Subcutaneous adipose tissue (tissue), 4 donors: ENCODE measurements around the gene MCRIP1. TPM values are rescaled to one million over a fixed set of nuclear protein-coding genes. Genes with fewer than 3 reads are reported as not detected.

Experiments used
- total RNA-seq, 4 donors: library from RNA; depleted of rRNA; stranded (reverse); fragments of >200 nt; gene quantifications; one replicate each; pipeline ENCODE4 v1.1.0, GENCODE V29; 2016
- TF ChIP-seq, protein P1 (sequence below): fragments of 450-650 bp; IDR thresholded peaks from one replicate; pipeline ENCODE4 v1.5.1; 2016; ENCODE audit warnings: low read depth, mild to moderate bottlenecking, control low read depth, antibody characterized with exemption, moderate library complexity

Gene MCRIP1
- total RNA-seq, 4 donors from 2014 or later, result 26.6 to 78.7 (median 54.8) TPM

DNA sequence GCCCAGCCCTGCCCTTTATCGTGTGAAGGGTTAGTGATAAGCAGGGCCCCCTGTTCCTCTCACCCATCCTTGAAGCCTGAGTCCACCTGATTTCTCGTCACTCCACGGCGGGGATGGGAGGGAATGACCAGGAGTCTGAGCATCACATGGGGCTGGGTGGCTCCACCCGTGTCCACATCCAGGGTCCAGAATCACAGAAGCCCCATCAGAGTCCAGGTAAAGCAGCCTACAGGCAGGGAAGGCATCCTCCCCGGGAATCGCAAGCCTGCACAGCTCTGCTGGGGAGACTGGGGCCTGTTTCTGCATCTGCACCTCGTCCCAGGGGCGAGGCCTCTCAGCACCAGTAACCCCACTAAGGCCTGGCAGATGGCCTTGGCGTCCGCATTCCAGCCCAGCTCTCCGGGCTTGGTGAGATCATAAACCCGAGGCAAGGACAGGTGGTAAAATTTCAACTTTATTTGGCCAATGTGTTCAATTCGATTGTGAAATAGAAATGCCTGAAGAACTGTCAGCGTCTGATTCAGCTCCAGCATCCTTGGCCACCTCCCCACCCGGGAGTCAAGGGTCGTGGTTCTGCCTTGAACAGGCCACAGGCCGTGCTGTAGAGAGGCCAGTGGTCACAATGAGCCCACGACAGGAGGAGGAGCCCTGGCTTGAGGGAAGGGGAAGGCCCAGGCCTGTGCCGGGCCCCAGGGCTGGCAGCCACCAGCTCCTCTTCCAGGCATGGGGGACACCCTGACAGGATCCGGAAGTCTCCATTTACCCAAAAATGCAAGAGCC is 9.8 kb upstream of the MCRIP1 start:
- TF ChIP-seq, protein P1, sequence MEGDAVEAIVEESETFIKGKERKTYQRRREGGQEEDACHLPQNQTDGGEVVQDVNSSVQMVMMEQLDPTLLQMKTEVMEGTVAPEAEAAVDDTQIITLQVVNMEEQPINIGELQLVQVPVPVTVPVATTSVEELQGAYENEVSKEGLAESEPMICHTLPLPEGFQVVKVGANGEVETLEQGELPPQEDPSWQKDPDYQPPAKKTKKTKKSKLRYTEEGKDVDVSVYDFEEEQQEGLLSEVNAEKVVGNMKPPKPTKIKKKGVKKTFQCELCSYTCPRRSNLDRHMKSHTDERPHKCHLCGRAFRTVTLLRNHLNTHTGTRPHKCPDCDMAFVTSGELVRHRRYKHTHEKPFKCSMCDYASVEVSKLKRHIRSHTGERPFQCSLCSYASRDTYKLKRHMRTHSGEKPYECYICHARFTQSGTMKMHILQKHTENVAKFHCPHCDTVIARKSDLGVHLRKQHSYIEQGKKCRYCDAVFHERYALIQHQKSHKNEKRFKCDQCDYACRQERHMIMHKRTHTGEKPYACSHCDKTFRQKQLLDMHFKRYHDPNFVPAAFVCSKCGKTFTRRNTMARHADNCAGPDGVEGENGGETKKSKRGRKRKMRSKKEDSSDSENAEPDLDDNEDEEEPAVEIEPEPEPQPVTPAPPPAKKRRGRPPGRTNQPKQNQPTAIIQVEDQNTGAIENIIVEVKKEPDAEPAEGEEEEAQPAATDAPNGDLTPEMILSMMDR, result no peak

DNA sequence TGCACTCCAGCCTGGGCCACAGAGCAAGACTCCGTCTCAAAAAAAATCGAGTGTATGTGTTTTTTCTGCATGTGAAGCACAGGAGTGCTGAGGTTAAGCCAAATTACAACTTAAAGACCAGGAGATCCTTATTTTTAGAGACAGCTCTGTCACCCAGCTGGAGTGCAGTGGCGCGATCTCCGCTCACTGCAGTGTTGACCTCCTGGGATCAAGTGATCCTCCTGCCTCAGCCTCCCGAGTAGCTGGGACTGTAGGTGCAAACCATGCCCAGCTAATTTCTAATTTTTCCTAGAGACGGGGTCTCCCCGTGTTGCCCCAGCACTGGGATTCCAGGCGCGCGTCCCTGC is 9.3 kb upstream of the MCRIP1 start:
- TF ChIP-seq, protein P1, result no peak

DNA sequence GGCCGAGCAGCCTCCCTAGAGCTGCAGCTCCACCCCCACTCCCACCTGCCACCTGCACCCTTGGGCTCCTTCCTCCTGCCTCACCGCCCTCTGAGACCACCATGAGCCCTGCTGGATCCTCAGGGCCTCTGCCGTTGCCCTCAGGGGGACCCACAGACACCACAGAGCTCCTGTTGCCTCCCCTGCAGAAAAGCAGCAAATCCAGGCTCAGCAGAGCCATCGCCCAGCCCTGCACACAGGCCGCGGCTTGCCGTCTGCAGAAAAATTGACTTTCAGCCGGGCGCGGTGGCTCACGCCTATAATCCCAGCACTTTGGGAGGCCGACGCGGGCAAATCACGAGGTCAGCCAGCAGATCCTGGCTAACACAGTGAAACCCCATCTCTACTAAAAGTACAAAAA is 8.8 kb upstream of the MCRIP1 start:
- TF ChIP-seq, protein P1, result no peak

DNA sequence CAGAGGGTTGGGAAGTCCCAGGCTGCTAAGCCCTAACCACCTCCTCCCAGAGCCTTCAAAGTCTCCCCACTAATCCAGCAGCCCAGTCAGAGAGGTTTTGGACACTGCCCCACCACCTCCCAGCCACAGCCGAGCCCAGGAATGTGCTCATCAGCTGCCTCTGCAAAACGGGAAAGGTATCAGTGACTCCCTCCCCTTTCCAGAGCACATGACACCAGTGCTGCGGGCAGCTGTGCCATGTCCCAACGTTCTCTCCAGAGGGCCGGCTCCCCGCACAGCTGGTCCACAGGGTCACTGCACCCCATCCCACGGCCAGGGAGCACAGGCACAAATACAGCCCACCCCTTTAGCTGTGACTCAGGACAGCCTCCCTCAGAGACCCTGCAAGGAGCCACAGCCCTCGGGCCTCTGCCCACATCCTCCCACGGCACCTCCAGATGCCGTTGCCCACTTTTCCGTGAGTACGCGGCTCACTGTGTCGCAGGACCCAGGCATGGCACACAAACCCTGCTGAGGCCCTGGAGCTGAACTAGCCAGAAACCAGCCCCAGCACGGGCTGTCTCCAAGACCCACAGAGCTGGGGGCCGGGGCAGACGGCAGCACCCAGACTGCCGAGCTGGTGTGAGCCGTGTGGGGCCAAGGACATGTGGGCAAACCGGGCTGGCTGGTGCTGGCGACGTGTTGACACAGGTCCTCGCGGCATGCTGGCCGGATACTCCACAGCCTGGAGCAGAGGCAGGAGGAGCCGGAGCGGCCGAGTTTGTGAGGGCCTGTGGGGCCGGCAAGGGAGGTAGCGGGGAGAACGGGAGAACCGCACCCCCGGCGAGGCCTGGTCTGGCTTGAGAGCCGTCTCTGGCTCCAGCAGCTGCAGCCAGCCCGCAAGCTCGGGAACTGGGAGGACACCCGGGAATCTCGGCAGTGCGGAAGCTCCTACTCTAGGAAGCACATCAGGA is 8.0 kb upstream of the MCRIP1 start:
- TF ChIP-seq, protein P1, result no peak

DNA sequence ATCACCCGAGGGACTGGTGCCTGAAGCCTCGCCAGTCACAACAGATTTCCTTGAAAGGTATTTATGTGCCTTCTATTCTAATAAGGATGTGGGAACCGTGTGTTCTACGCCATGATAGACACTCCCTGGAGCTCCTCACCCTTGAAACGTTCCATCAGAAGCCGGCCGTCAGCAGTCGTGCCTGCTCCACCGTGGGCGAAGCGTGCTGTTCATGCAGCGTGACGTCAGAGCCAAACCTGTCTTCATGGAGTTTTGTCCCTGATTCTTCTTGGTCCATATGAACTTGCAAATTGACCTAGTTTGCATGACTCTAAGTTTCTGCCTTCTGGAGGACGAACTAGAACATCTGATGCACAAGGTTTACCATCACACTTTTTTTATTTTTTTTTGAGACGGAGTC is 6.2 kb upstream of the MCRIP1 start:
- TF ChIP-seq, protein P1, result no peak

DNA sequence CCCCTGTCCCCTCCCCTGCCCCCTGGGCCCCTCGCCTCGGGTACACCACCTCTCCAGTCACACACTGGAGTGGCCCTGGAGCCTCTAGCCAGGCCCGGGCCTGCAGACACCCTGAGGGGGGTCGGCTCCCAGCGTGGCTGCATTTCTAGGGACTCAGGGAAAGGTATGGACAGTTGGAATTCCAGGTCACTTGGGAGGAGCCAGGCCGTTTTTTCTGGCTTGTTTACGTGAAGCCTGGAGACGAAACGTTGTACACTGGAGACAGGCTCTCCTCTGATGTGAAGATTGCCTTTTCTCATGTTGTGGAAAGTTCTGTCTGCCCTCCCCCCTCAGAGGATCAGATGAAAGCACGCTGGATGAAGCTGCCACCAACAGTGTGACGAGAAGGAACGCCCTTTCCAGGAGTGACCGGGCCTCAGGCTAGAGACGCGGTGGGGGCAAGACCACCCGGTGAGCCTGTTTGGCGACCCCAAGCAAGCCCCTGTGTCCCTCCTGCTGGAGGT is 5.7 kb upstream of the MCRIP1 start:
- TF ChIP-seq, protein P1, result no peak

DNA sequence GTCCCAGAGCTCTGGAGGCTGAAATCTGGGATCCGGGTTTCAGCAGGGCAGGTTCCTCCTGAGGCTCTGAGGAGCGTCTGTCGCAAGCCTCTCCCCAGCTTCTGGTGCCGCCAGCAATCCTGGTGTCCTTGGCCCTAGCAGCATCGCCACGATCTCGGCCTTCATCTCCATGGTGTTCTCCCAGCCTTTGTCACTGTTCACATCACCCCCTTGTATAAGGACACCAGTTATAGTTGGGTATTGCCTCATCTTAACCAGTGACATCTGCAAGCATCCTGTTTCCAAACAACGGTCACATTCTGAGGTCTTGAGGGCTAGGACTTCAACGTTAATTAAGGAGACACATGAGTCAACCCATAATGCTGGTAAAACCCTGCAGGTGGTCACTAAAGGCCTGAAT is 4.5 kb upstream of the MCRIP1 start:
- TF ChIP-seq, protein P1, result no peak
